OCI-LY3 (cell line): ENCODE measurements around the gene FLVCR1.

Source experiments
- CTCF ChIP-seq: fragments of 200-600, 300-600 bp; sonication (generic); IDR thresholded peaks from 2 replicates; pipeline ENCODE4 v1.5.1; 2014; ENCODE audit warnings: antibody characterized with exemption, low read length, low read depth
- EZH2phosphoT487 ChIP-seq: fragments of 200-600 bp; shearing (Covaris generic); IDR thresholded peaks from 2 replicates; pipeline ENCODE4 v1.6.1; 2018; ENCODE audit warnings: antibody characterized with exemption, mixed run types, low read depth

DNA sequence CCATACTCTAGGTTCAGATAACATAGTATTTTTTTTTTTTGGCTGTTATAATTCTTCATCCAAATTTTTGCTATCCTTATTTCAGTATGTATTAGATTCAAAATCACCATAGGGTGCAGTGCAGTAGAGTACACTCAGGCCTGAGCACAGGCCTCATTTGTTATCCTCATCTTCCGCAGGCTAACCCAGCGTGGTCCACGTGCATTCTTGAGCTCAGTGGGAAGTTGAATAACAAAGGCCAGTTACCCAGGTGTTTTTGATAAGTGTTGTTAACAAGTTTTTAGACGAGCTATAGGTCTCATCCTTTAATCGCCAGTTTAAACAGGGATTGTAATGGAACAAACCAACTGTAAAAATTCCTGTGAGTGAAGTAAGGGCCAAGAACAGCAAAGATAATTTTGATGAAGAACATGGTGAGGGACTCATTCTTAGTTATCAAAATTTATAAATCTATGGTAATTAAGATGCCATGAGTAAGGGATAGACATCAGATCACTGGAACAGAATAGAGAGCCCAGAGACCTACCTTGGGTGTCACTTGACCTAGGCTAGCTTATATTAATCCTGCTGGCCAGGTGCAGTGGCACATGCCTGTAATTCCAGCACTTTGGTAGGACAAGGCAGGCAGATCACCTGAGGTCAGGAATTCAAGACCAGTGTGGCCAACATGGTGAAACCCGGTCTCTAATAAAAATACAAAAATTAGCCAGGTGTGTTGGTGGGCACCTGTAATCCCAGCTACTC lies 22.0 kb downstream of the FLVCR1 start:
- TF ChIP-seq CTCF: no peak
- no peak for TF ChIP-seq EZH2phosphoT487
